NCI-H526 treated with DMSO at 0.1 percent for 48 hours (cell line): ENCODE results near the gene SOCS3.

Source experiments
- DNase-seq: peaks from one replicate; lab custom pipeline; 2025; lab: John Stamatoyannopoulos, UW

Gene SOCS3

DNA sequence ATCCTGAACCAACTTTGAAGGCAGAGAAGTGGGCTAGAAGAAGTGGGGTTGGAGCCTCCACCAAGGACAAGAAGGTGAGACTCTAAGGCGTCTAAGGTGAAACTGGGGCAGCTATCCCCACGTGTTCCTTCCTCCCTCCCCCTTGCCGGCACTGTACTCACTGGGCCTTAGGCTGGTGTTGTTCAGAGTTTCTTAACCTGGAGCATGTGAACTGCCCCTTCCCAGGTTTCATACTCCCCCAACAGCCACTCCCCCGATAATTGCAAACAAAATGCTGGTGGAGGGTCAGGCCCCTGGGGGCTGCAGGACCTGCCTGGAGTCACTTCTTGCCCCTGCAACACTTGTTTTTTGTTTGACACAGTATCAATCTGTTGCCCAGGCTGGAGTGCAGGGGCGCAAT, 7.3 kb upstream of the SOCS3 start:
- DNase-seq: no peak

DNA sequence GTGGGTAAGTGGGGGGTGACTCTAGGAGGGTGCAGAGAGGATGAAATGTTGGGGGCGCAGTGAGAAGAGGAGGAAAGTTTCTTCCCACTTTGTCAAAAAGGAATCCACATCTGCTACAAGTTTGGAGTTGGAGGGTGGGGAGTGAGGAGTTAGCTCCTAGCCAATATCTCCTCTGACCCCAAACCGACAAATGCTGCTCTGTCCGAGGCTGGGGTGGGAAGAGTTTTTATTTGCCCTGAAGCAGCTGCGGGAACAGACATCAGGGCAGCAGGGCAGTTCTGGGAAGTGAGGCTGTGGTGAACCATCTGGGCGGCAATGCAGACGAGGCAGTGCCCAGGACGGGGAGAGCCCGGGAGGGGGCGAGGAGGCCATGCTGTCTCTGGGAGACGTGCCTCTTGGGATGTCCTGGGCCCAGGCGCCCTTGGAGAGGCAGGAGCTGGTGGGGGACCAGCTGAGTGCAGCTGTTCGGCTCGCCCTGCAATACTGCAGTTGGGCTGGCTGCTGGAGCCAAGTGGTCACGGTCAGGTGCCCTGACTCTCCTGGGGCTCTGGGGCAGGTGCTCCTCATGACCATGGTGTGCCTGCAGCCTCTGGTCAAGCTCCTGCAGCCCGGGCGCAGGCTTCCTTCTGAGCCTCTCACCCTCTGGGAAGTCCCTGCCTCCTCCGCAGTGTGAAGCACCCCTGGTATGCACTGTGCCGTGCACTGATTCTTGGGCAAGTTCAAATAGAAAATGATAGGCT, 6.4 kb upstream of the SOCS3 start:
- no peak for DNase-seq

DNA sequence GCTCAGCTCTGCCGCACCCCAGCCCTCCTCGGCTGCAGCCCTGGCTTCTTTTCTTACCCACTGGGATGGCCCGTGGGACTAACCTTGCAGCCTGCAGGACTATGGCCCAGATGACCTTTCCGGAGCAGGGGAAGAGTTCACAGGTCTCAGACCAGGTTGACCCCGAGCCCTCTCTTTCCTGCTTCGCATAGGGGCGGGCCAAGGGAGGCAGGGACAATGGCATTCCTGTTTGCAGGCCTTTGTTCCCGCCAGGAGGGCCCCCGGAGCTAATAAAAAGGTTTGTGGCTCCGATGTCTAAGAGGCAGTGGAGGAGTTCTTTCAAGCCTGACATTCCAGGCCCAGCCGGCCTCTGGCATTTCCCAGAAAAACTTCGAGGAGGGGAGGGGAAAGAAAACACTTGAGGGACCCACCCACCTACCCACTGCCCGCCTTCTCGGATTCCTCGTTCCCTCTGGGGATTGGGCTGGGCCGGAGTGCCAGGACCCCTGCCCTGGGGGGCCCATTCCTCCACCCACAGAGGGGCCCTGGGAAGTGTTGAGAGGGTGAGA, 5.8 kb upstream of the SOCS3 start:
- no peak for DNase-seq

DNA sequence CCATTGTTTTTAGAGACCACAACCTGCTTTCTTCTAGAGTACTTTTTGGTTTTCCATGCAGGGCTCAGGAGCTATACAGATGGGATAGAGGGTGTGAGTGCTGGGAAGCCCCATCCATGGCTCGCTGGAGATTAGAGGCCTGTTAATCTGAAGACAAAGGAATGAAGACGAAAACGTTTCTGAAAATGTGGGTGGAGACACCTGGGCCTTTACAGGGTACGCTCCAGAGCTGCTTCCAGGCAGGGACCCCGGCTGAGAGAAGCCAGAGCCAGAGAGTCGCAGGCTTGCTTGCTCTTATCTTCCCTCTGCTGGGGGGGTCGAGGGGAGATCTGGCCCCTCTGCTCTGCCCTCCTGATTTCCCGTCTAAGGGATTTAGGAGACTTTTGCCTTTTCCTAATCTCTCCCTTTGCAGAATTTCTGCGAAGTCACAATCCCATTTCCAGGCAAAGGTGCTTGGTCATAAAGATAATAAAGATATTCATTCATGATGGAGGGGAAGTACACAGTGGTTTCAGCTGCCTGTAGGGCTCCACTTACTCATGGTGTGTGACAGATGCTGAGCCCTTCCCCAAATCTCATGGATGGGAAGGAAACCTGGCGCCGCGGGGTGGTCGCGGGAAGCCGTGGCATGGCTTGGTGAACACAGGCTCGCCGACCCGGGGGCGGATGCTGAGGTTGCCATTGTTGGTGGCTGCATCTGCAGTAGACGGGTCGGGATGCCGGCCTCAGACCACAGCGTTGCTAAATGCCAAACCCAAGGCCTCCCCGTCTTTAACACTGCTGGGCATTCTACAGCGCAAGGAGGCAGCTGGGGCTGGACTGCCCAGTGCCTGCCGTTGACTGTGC, 4.8 kb upstream of the SOCS3 start:
- no peak for DNase-seq

DNA sequence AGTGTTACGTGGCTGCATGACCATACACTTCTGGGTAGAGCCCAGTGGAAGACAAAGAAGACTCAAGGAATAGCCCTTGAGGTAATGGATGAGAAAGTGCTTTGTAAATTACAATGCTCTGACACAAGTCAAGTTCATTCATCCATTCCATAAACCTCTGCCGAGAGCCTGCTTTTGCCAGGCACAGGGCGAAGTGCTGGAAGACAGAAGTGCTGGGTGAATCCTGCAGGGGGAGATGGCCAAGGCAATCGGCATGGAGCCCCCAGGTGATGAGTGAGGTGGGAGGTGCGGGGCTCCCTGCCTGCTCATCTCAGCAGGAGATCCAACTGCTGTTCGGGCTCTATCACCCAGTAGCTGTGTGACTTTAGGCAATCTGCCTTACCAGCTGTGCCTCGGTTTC, 2.8 kb upstream of the SOCS3 start:
- DNase-seq: no peak

DNA sequence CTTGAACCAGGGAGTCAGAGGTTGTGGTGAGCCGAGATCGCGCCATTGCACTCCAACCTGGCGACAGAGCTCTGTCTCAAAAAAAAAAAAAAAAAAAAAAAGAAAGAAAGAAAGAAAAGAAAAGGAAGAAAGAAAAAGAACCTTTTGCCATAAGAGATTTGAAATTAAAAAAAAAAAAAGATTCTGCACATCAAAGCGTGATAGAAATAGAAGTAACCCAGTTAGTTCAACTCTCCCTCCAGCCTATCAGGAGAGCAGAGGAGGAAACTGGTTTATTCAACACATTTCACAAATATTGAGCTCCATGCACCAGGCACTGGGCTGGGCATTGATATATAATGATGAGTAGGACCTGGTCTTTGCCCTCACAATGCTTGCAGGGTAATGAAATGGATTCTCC, 2.4 kb upstream of the SOCS3 start:
- DNase-seq: no peak

DNA sequence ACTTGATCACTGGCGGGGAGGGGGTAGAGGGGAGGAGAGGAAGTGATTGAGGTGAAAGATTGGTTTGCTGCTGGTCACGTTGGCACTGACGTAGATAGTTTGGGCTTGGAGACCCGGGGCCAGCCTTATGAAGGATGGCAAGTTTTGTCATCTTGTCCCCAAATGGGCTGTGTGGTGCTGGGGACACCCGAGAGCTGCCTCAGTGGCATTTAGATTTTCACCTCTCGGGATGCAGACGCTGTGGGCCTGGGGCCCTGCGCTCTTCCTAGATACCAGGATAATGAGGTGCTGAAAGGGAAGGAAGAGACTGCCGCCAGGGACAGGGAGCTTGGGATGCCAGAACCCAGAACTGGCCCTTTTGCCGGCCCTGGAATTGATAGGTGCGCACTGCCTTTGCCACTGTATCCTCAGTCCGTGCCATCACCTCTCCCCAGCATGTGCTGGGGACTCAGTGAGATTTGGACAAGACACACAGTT, 1.4 kb upstream of the SOCS3 start:
- DNase-seq: no peak

DNA sequence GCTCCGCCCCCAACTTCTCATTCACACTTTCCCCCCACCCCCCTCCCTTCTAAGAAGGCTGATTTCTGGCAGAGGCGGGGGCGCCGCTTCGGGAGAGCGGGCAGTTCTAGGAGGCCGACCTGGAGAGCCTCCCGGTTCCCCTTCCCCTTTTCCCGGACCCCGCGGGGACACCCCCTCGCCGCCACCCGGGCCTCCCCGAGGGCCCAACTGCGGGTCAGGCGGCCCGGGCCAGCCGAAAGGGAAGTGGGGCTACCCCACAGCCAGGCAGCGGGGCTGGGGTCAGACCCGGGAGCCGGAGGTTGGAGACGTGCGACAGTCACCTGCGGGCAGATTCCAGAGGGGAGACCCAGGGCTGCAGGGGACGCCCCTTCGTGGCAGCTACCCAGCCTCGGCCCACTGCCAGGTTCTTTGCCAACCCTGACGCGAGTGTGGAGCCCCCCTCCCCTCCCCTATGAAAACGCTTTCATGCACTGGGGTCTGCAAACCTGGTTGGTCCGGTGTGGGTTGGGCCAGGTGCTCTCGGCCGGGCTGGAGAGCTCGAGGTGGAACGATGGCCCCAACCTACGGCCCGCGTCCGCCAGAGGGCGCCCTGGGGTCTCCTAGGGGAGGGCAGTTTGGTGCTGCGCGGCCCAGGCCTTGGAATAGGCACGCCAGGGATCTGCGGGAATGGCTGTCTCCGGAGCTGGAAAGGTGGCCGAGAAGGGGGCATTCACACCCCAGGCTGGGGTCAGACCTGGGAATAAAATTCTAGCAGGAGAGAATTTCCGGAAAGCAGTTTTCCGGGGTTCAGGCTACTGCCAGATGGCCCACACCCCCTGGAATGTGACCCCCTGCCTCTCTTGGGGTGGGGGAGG, 721 bp upstream of the SOCS3 start:
- peak; percentile 67 for DNase-seq

DNA sequence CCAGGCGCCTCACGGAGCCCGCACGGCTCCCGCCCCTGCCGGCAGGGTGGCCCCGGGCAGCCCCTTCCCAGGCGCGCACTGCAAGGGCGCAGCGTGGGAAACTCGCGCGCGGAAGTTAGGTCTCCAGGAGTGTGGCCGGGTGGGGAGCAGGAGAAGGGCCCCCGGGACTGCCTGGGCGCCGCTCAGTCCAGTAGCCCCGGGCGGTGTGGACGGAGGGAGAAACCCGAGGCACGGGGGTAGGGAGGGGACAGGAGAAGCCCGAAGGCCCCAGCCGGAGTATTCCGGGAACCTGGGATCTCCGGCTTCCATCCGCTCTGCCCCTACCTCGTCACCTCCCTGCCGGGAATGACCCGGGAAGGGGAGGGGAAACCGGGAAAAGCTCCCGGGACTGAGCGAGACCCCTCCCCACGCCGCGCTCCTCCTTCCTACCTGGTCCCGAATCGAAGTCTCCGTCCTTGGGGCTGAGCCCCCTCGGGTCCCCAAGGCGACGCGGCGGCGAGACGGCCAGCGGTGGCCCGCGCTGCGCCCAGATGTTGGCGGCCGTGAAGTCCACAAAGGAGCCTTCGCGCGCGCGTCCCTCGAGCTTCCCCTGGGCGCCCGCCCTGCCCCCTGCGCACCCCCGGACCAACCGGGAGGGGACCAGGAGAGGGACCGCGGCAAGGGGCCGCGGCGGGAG, 418 bp downstream of the SOCS3 start:
- DNase-seq: no peak

DNA sequence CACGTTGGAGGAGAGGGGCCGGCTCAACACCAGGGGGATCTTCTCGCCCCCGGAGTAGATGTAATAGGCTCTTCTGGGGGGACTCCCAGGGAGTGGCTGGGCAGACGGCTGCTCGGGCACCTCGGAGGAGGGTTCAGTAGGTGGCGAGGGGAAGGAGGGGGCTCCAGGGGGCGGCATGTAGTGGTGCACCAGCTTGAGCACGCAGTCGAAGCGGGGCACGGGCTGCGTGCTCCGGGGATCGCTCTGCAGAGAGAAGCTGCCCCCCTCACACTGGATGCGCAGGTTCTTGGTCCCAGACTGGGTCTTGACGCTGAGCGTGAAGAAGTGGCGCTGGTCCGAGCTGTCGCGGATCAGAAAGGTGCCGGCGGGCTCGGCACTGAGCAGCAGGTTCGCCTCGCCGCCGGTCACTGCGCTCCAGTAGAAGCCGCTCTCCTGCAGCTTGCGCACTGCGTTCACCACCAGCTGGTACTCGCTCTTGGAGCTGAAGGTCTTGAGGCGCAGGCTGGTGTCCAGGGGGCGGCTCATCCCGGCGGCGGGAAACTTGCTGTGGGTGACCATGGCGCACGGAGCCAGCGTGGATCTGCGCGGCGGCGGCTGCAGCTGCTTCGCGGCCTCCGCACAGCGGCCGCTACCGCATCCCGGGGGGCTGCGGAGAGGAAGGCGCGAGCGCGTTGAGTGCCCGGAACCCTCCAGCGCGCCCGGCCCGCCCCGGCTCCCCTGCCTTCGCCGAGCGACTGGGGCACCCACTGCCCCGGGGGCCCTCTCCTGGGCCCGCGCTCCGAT, 1.1 kb downstream of the SOCS3 start:
- DNase-seq: no peak

DNA sequence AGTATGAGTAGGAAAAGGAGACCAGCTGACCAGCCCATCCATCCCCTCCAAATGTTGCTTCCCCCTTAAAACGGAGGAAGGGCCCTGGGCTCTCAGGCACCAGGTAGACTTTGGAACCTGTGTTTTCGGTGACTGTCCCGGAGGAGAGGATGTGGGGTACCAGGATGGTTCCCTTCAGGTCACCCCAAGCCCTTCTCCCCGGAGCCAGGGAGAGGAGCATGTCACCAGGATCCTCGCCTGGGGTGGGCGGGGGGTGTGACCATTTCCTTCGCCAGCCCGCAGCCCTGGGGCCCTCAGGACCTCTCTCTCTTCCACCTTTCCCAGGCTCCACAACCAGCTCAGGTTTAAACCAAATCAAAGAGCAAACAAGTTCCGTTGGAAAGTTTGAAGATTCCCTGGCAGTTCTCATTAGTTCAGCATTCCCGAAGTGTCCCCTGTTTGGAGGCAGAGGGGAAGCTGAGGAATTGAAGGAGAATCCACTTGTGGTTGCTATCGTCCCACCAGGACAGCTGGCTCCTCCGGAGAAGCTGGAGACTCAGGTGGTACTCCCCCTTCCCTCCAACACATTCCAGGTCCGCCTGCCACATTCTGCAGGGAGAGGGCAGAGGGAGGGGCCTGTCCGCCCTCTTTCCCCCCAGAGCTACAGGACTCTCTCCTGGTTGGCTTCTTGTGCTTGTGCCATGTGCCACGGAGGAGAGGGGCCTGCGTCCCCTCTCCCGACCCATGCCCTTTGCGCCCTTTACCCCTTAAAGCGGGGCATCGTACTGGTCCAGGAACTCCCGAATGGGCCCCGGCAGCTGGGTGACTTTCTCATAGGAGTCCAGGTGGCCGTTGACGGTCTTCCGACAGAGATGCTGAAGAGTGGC, 2.0 kb downstream of the SOCS3 start:
- DNase-seq: no peak

DNA sequence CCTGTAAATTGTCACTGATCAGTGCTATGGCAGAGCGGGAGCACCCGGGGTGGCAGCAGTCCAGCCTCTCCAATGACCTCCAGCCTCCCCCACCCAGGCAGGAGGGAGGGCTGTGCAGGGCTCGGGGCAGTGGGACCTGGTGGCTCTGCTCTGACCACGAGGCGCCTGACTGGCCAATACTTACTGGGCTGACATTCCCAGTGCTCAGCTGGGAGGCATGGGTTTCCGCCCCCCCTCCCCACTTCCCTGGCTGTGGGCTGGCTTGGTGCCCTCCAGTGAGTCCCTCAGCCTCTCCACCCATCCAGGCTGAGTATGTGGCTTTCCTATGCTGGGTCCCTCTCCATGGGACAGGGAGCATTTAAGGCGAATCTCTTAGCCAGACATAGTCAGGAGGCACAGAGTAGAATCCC, 2.7 kb downstream of the SOCS3 start:
- DNase-seq: no peak

DNA sequence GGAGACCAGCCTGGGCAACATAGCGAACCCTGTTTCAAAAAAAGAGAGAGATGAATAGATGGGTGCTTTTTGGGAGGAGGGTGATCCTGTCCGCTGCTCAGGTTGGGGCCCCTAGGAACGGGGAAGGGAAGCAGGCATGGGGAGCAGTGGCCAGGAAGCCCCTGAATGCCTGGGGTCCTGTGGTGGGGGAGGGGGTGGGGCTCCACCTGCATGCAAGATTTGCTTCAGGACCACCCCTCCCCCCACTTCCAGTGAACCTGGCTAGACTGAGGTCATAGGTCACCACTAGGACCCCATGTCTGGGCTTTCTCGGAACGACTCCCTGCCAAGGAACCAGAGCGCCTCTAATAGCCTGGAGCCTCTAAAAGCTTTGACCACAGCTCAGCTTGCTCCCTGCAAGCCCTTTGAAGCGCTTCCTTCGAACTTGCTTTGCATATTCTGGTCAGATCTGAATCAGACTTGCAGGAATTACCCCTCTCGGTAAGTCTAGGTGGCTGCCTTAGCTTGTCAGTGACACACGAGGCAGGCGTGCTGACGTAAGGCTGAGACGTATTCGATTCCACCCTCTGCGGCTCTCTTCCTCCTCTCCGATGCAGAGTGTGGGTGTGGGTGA, 3.7 kb downstream of the SOCS3 start:
- DNase-seq: peak; percentile 68

DNA sequence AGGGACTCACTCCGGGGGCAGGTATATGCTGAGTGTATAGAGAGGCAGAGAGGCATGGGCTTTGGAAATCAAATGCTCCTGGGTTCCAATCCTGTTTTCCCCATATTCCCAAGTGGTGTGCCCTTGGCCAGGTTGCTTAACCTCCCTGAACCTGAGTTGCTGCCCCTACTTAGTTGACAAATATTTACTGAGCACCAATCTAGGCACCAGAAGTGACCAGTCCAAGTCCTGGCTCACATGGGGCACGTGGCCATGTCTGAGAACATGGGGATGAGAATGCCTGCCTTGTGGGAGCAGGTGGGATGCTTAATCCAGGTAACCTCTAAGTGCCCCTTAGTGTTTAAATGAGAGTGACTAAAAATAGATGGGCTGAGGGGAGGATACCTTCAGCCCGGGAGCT, 4.2 kb downstream of the SOCS3 start:
- no peak for DNase-seq

DNA sequence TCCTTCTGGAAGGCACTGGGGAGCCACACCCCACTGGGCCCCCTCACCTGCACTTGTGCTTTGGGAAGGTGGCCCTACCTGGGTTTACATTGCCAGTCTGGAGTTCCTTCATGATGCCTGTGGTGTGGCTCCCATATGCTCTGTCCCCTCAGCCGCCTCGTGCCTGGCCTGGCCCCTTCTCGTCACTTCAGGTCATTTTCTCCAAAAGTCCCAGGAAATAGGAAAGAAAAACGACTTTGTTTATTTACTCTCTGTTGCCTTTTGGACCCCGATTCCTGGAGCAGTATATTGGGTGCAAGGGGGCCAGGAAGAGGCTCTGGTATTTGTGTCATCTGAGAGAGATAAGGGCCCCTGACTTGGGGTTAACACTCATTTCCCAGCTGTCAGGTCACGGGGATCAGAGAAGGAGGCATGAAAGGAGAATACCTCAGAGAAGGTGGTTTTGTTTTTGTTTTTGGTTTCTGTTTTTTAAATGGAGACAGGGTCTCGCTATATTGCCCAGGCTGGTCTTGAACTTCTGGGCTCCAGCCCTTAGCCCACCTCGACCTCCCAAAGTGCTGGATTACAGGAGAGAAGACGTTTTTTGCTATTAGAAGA, 4.7 kb downstream of the SOCS3 start:
- DNase-seq: no peak

DNA sequence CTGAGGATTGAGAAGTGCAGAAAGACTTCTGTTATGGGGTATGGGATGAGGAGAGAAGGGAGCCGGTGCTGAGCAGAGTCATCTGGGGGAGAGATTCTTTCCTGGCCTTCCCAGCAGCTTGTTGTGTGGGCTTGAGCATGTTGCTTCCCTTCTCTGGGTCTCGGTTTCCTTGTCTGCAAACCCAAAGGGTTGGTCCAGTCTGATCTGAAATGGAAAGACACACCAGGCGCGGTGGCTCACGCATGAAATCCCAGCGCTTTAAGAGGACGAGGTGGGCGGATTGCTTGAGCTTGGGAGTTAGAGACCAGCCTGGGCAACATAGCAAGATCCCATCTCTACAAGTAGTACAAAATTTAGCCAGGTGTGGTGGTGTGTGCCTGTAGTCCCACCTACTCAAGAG, 6.0 kb downstream of the SOCS3 start:
- no peak for DNase-seq

DNA sequence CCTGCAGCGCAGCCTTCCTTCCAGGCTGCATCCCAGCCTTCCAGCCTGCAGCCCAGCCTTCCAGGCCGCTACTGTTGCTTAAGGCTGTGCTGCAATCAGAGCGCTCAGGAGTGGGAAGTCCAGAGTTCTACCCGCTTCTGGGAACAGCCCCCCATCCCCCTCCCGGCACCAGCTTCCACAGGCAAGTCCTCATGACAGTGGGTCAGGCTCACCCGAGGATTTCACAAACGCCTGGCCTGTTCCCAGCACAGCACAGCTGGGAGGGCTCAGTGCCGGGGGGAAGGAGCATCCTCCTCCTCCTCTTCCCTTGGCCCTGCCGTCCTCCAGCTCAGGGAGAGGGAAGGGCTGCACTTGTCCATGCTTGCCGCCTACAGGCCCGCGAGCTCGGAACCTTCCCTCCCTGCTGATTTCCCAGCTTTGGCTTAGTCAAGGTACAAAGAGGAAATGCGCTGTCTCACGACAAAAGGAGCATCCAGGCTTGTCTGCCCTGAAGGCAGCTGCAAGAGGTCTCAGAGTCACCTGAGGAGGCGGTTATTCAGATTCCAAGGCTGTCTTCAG, 8.3 kb downstream of the SOCS3 start:
- DNase-seq: no peak

DNA sequence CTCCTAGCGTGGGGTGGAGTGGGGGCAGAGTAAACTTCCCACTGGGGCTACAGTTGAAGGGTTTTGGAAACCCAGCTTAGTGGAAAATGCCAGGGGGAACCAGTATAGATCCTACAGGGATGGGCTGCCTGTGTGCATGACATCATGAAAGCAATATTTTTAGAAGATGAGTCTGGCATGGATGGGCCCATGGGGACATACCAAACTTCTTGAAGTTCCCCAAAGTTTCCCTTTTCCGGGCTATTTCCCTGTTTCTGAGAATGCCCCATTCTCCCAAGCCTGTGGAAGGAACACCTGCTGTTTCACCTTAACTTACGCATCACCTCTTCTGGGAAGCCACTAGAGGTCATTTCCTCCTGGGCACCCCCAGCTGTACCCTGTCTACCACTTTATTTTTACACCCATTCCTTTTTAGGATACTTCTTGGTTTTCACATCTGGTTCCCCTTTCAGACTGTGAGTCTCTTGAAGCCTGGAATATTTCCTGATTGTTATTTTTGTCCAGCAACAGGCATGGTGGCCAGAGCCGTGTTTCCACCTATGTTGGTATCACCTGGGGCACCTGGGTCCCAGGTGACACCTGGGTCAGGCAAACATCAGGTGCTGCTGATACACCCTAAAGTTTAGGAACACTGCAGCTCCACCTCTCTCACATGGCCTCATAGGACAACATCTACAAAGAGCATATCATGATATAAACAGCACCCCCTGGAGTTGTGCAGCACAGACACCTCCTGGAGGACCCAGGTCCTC, 9.8 kb downstream of the SOCS3 start:
- DNase-seq: no peak
